Measurements from ENCODE around the gene WASF1. TPM values are rescaled to one million over a fixed set of nuclear protein-coding genes. Genes with fewer than 3 reads are reported as not detected.

The WASF1 gene
- 6.3 and 17.3 TPM in 2 replicates for total RNA-seq

GRCh38 chr6:110179406-110180227 lies at the start of gene WASF1:
Gene WASF1, minus strand, starts transcription at chr6:110179670. Its CDS starts 52,069 bp downstream, at chr6:110127601.

GRCh38 chr6:110180228-110181008 lies 948 bp upstream of the WASF1 start, which contains the start of gene CDC40:
Gene CDC40, plus strand, starts transcription at chr6:110180427. Its CDS starts 18 bp downstream, at chr6:110180445.

Other genes starting within 250 kb of the WASF1 start
- not detected in 2 replicates for gene GPR6, start 201.4 kb downstream of the WASF1 start, total RNA-seq
- 16.7 and 32.4 TPM in 2 replicates for gene CDC40, start 757 bp upstream of the WASF1 start, total RNA-seq
- gene METTL24, start 178.7 kb upstream of the WASF1 start, total RNA-seq: 0.33 and 0.44 TPM in 2 replicates
- gene DDO, start 235.9 kb upstream of the WASF1 start, total RNA-seq: 0.29 and 0.66 TPM in 2 replicates

All from smooth muscle cell of trachea (primary cell).